K562 (cell line): ENCODE results near the gene ISG20. TPM values are rescaled to one million over a fixed set of nuclear protein-coding genes. Genes with fewer than 3 reads are reported as not detected.

ENCODE experiments used
- GATA2 ChIP-seq: sonication (generic); formaldehyde crosslinking; IDR thresholded peaks from 2 replicates; pipeline ENCODE4 v1.4.0; 2020; ENCODE audit warnings: mild to moderate bottlenecking, missing genetic modification reagents
- GTF2A2 ChIP-seq: IDR thresholded peaks from 2 replicates; pipeline ENCODE4 v1.6.1; 2016; ENCODE audit warnings: mild to moderate bottlenecking, missing genetic modification characterization, missing compliant biosample characterization
- HDAC2 ChIP-seq: fragments of 450-650 bp; IDR thresholded peaks from 2 replicates; pipeline ENCODE4 v1.6.1; 2016; ENCODE audit warnings: mild to moderate bottlenecking
- MYNN ChIP-seq, 2 experiments: sonication (generic); formaldehyde crosslinking in 1 of 2; IDR thresholded peaks; 2 replicates each; pipeline versions ENCODE4 v1.5.0 to v1.6.1; 2016 to 2020; ENCODE audit warnings: antibody characterized with exemption in 1 of 2, missing genetic modification reagents in 1 of 2
- NFRKB ChIP-seq: fragments of 450-650 bp; IDR thresholded peaks from 2 replicates; pipeline ENCODE4 v1.6.1; 2016; ENCODE audit warnings: low read depth
- PYGO2 ChIP-seq: fragments of 450-650 bp; IDR thresholded peaks from 2 replicates; pipeline ENCODE4 v1.6.1; 2016; ENCODE audit warnings: mild to moderate bottlenecking, missing genetic modification characterization, moderate library complexity, missing compliant biosample characterization
- SAP30 ChIP-seq: fragments of 200-600 bp; sonication (generic); IDR thresholded peaks from 2 replicates; pipeline ENCODE4 v1.6.1; 2012; ENCODE audit warnings: borderline replicate concordance, low read depth, mild to moderate bottlenecking, moderate library complexity, low read length, control low read depth, inconsistent platforms; ENCODE audit not compliant: insufficient read depth, poor library complexity, severe bottlenecking
- TAF15 ChIP-seq: fragments of 200-400 bp; formaldehyde crosslinking; IDR thresholded peaks from 2 replicates; pipeline ENCODE4 v1.6.1; 2017; ENCODE audit warnings: mild to moderate bottlenecking, low read depth, low read length, moderate library complexity
- TAL1 ChIP-seq: fragments of 450-650 bp; IDR thresholded peaks from 2 replicates; pipeline ENCODE4 v1.6.1; 2016; ENCODE audit warnings: mild to moderate bottlenecking
- ZZZ3 ChIP-seq: fragments of 450-650 bp; IDR thresholded peaks from 2 replicates; pipeline ENCODE4 v1.6.1; 2016; ENCODE audit warnings: antibody characterized with exemption, mild to moderate bottlenecking, moderate library complexity
- polyA plus RNA-seq, 8 experiments: library from polyadenylated mRNA; depleted of rRNA in 4 of 8; stranded (reverse) in 5 of 8; unstranded in 3 of 8; fragments of >200 nt; fragmentation: Nextera tagmentation in 2 of 8; fragmentation: Illumina TruSeq in 1 of 8; extraction: Ambion mirVana in 2 of 8; extraction: Trizol in 1 of 8; gene quantifications; 2 replicates each; pipeline versions ENCODE4 v1.2.1 to v1.2.3, GENCODE V29; 2011 to 2014; ENCODE audit warnings: inconsistent platforms in 1 of 8, missing spikeins in 1 of 8
- total RNA-seq, 7 experiments: library from RNA; depleted of rRNA in 6 of 7; stranded (reverse); fragments of >200 nt in 6 of 7; fragmentation: Illumina TruSeq in 2 of 7; extraction: Trizol in 2 of 7; gene quantifications; 2 replicates each; pipeline versions ENCODE4 v1.2.1 to v1.2.3, GENCODE V29; 2011 to 2021; ENCODE audit warnings: low replicate concordance in 1 of 7
- TF ChIP-seq, protein P1 (sequence below): sonication (generic); formaldehyde crosslinking; IDR thresholded peaks from 2 replicates; pipeline ENCODE4 v1.8.0; 2023; ENCODE audit warnings: mild to moderate bottlenecking, missing genetic modification reagents
- TF ChIP-seq, protein P2 (sequence below): fragments of 450-650 bp; IDR thresholded peaks from 2 replicates; pipeline ENCODE4 v1.6.1; 2016; ENCODE audit warnings: borderline replicate concordance
- TF ChIP-seq, protein P3 (sequence below): fragments of 450-650 bp; formaldehyde crosslinking; conservative IDR thresholded peaks from 2 replicates; pipeline ENCODE4 v1.4.0; 2022; ENCODE audit warnings: mild to moderate bottlenecking, missing genetic modification characterization

Gene ISG20
- total and polyA plus RNA-seq, 9 of the 15 experiments (the other 6 are each of a cell fraction or from before 2014, with no cell fraction given): 0.06 to 2.1 (median 1.00) TPM

GRCh38 chr15:88697276-88697675 lies 58.5 kb downstream of the ISG20 start (continued):
- TF ChIP-seq, protein P1, sequence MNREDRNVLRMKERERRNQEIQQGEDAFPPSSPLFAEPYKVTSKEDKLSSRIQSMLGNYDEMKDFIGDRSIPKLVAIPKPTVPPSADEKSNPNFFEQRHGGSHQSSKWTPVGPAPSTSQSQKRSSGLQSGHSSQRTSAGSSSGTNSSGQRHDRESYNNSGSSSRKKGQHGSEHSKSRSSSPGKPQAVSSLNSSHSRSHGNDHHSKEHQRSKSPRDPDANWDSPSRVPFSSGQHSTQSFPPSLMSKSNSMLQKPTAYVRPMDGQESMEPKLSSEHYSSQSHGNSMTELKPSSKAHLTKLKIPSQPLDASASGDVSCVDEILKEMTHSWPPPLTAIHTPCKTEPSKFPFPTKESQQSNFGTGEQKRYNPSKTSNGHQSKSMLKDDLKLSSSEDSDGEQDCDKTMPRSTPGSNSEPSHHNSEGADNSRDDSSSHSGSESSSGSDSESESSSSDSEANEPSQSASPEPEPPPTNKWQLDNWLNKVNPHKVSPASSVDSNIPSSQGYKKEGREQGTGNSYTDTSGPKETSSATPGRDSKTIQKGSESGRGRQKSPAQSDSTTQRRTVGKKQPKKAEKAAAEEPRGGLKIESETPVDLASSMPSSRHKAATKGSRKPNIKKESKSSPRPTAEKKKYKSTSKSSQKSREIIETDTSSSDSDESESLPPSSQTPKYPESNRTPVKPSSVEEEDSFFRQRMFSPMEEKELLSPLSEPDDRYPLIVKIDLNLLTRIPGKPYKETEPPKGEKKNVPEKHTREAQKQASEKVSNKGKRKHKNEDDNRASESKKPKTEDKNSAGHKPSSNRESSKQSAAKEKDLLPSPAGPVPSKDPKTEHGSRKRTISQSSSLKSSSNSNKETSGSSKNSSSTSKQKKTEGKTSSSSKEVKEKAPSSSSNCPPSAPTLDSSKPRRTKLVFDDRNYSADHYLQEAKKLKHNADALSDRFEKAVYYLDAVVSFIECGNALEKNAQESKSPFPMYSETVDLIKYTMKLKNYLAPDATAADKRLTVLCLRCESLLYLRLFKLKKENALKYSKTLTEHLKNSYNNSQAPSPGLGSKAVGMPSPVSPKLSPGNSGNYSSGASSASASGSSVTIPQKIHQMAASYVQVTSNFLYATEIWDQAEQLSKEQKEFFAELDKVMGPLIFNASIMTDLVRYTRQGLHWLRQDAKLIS (CRISPR knock-in tag): no peak
- TF ChIP-seq PYGO2: no peak
- TF ChIP-seq, protein P2, sequence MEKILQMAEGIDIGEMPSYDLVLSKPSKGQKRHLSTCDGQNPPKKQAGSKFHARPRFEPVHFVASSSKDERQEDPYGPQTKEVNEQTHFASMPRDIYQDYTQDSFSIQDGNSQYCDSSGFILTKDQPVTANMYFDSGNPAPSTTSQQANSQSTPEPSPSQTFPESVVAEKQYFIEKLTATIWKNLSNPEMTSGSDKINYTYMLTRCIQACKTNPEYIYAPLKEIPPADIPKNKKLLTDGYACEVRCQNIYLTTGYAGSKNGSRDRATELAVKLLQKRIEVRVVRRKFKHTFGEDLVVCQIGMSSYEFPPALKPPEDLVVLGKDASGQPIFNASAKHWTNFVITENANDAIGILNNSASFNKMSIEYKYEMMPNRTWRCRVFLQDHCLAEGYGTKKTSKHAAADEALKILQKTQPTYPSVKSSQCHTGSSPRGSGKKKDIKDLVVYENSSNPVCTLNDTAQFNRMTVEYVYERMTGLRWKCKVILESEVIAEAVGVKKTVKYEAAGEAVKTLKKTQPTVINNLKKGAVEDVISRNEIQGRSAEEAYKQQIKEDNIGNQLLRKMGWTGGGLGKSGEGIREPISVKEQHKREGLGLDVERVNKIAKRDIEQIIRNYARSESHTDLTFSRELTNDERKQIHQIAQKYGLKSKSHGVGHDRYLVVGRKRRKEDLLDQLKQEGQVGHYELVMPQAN: no peak
- no peak for TF ChIP-seq HDAC2
- TF ChIP-seq NFRKB: no peak
- no peak for TF ChIP-seq ZZZ3
- TF ChIP-seq GATA2 (CRISPR knock-in tag): no peak
- no peak for TF ChIP-seq GTF2A2 (tag)
- no peak for TF ChIP-seq SAP30
- TF ChIP-seq TAF15: no peak
- TF ChIP-seq, protein P3, sequence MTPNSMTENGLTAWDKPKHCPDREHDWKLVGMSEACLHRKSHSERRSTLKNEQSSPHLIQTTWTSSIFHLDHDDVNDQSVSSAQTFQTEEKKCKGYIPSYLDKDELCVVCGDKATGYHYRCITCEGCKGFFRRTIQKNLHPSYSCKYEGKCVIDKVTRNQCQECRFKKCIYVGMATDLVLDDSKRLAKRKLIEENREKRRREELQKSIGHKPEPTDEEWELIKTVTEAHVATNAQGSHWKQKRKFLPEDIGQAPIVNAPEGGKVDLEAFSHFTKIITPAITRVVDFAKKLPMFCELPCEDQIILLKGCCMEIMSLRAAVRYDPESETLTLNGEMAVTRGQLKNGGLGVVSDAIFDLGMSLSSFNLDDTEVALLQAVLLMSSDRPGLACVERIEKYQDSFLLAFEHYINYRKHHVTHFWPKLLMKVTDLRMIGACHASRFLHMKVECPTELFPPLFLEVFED (CRISPR knock-in tag): no peak
- TF ChIP-seq TAL1: no peak
- no peak for TF ChIP-seq MYNN (IDR thresholded peaks at IDR 0.05)
- no peak for TF ChIP-seq MYNN (CRISPR knock-in tag; IDR thresholded peaks at IDR 0.05)
